ENCODE data around the gene PEAK1. TPM values are rescaled to one million over a fixed set of nuclear protein-coding genes. Genes with fewer than 3 reads are reported as not detected.

Gene PEAK1
- total and polyA plus RNA-seq, 8 donors, result 58.3 to 86.9 (median 64.3) TPM

DNA sequence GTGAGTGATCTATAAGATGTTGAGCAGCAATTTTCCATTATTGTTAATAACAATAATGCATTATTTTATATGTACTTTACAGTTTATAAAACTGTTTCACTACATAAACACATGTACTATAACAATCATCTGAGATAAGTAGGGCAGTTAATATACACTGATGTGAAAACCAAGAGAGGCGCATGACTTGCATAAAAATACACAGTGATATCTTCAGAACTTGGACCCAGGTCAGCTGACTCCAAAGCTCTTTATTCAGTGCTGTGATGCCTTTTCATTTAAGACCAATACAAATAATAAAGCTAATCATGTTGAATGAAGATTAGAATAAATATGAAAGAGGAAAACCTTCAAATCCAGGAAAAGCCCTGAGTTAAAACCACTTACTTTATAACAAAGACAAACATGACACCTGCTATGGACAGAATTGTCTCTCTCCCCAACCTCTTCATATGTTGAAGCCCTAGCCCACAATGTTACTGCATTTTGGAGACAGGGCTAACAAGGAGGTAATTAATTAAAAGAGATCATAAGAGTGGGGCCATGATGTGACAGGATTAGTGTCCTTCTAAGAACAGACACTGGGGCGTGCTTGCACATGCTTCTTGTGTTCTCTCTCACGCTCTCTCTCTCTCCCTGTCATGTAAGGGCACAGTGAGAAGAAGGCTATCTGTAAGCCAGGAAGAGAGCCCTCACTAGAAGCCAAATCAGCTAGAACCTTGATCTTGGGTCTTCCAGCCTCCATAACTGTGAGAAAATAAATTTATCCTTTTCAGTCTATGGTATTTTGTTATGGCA lies 293.2 kb downstream of the PEAK1 start:
- Histone ChIP-seq H3K4me3 (no peak overlapping the region), H3K27ac (no peak overlapping the region), H3K9me3 (no peaks in the 10 kb centered on the region), H3K36me3 (peaks cover 0 to 12% of the 10 kb centered on the region in 2 donors), H3K27me3 (no peaks in the 10 kb centered on the region), H3K4me1 (no peaks in the 10 kb centered on the region)
- no peak for DNase-seq
- ATAC-seq, result no peak
- no peak for TF ChIP-seq CTCF (IDR thresholded peaks at IDR 0.05)
- intact Hi-C loops (cut with DNase I), result no loop called here

- Histone ChIP-seq H3K4me3 (no peak overlapping the region), H3K4me1 (peaks cover 4 to 5% of the 10 kb centered on the region in 2 donors), H3K27ac (no peak overlapping the region), H3K9me3 (no peaks in the 10 kb centered on the region), H3K36me3 (no peaks in the 10 kb centered on the region), H3K27me3 (no peaks in the 10 kb centered on the region)
- intact Hi-C loops (cut with DNase I), result no loop called here
- DNase-seq (no peak), ATAC-seq (no peak)
- no peak for TF ChIP-seq CTCF (IDR thresholded peaks at IDR 0.05)
Measured at GRCh38 chr15:77123854-77124253, 296.1 kb downstream of the PEAK1 start.

DNA sequence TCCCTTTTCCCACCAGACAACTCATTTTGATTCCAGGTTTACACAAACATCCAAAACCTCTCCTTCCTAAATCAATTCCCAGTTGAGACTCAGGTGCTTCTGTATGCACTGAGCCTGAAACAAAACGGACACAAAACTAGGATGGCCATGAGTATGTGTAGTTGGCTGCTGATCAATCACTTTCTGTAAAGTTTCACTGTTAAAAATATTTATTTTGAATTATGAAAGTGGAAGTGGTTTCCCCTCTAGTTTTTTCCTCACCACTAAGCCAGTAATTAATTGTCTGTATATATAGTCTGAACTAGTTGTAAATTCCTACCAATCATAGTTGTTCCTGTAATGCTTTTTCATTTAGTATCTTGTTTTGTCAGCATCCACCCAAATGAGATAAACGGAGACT lies 297.3 kb downstream of the PEAK1 start:
- no peak for TF ChIP-seq CTCF (IDR thresholded peaks at IDR 0.05)
- no peak overlapping the region for H3K4me3 ChIP-seq
- intact Hi-C loops (cut with DNase I), result no loop called here
- no peak for ATAC-seq
- H3K36me3 ChIP-seq, result no peaks in the 10 kb centered on the region
- H3K27ac ChIP-seq, result no peak overlapping the region
- peaks cover 5 to 8% of the 10 kb centered on the region in 2 donors for H3K4me1 ChIP-seq
- no peaks in the 10 kb centered on the region for H3K27me3 ChIP-seq
- H3K9me3 ChIP-seq, result no peaks in the 10 kb centered on the region
- no peak for DNase-seq

DNA sequence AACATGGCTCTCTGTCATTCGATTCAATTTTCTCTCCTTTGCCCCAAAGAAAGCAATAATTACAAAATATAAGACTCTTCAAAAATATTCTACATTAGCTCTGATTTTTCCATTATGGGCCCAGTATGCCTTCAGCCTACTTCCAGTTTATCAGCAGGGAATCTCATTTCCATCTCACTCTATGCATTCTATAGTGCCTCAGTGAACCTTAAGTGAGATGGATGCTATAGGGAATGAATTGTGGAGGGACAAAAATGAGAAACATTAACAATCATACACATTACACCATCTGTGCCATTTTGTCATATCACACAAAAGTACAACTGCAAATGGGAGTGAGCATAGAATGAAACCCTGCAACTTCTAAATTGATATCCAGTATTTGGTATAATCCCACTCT lies 298.3 kb downstream of the PEAK1 start:
- DNase-seq (no peak), ATAC-seq (no peak)
- Histone ChIP-seq H3K4me1 (peaks cover 5 to 8% of the 10 kb centered on the region in 2 donors), H3K27ac (no peak overlapping the region), H3K4me3 (no peak overlapping the region), H3K27me3 (no peaks in the 10 kb centered on the region), H3K36me3 (no peaks in the 10 kb centered on the region), H3K9me3 (no peaks in the 10 kb centered on the region)
- intact Hi-C loops (cut with DNase I), result no loop called here
- TF ChIP-seq CTCF (IDR thresholded peaks at IDR 0.05), result no peak

DNA sequence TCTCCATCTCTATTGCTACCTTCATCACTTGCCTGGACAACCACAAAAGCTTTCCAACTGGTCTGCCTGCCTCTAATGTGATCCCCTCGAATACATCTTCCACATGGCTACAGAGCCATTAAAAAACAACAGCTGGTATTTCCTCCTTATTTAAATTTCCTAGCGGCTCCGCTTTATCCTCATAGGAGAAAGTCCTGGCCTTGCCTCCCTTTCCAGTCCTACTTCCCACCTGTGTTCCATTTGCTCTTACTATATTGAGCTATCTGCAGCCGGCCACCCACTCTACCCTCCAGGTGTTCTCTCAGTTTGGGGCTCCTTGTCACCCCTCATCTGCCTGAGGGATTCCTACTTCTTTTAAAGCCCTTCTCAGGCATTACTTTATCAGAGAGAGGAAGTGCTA lies 299.3 kb downstream of the PEAK1 start:
- ATAC-seq (no peak), DNase-seq (no peak)
- Histone ChIP-seq H3K27ac (no peak overlapping the region), H3K4me3 (no peak overlapping the region), H3K36me3 (no peaks in the 10 kb centered on the region), H3K9me3 (no peaks in the 10 kb centered on the region), H3K4me1 (peaks cover 5 to 8% of the 10 kb centered on the region in 2 donors), H3K27me3 (no peaks in the 10 kb centered on the region)
- intact Hi-C loops (cut with DNase I), result no loop called here
- TF ChIP-seq CTCF (IDR thresholded peaks at IDR 0.05), result no peak
